Smooth muscle cell (in vitro differentiated cells): ENCODE measurements around the gene SSRP1. TPM values are rescaled to one million over a fixed set of nuclear protein-coding genes. Genes with fewer than 3 reads are reported as not detected.
A peak's percentile ranks its signal among the peaks of the same experiment; 100 is the strongest.

Source experiments
- DNase-seq: peaks from one replicate; lab custom pipeline; 2025; ENCODE audit not compliant: unreplicated experiment; lab: John Stamatoyannopoulos, UW
- H2AFZ ChIP-seq: fragments of 200-600 bp; sonication (generic); 2 replicates; pipeline ENCODE4 v1.6.0; 2016; ENCODE audit warnings: antibody characterized with exemption, low read depth, mild to moderate bottlenecking
- H3F3A ChIP-seq: fragments of 200-600 bp; sonication (generic); 2 replicates; pipeline ENCODE4 v1.6.0; 2017; ENCODE audit warnings: antibody characterized with exemption, low read depth
- H3K27ac ChIP-seq: fragments of 200-600 bp; sonication (generic); 2 replicates; pipeline ENCODE4 v1.5.1; 2016; ENCODE audit warnings: low read depth, mild to moderate bottlenecking
- H3K27me3 ChIP-seq: fragments of 200-600 bp; sonication (generic); 2 replicates; pipeline ENCODE4 v1.6.1; 2016; ENCODE audit warnings: low read depth, mild to moderate bottlenecking
- H3K36me3 ChIP-seq: fragments of 200-600 bp; sonication (generic); 2 replicates; pipeline ENCODE4 v1.5.1; 2016; ENCODE audit warnings: low read depth
- H3K4me1 ChIP-seq: fragments of 200-600 bp; sonication (generic); 2 replicates; pipeline ENCODE4 v1.5.1; 2016; ENCODE audit warnings: low read depth
- H3K4me2 ChIP-seq: fragments of 200-600 bp; sonication (generic); 2 replicates; pipeline ENCODE4 v1.6.0; 2016; ENCODE audit warnings: mild to moderate bottlenecking
- H3K4me3 ChIP-seq: fragments of 200-600 bp; sonication (generic); 2 replicates; pipeline ENCODE4 v1.5.1; 2016; ENCODE audit warnings: mild to moderate bottlenecking
- H3K79me2 ChIP-seq: fragments of 200-600 bp; sonication (generic); 2 replicates; pipeline ENCODE4 v1.6.0; 2016; ENCODE audit warnings: low read depth, mild to moderate bottlenecking
- H3K9ac ChIP-seq: fragments of 200-600 bp; sonication (generic); 2 replicates; pipeline ENCODE4 v1.6.0; 2016; ENCODE audit warnings: low read depth
- H3K9me3 ChIP-seq: fragments of 200-600 bp; sonication (generic); replicated peaks from 2 replicates; pipeline ENCODE4 v1.5.1; 2016; ENCODE audit warnings: low read depth
- H4K20me1 ChIP-seq: fragments of 200-600 bp; sonication (generic); 2 replicates; pipeline ENCODE4 v1.6.0; 2016; ENCODE audit warnings: low read depth
- WGBS: methylation state at CpG from one replicate; pipeline ENCODE4 v1.1.7; 2016; ENCODE audit warnings: low lambda C conversion rate; 5-methylcytosine and 5-hydroxymethylcytosine counted together
- polyA plus RNA-seq: library from polyadenylated mRNA; unstranded; fragments of >200 nt; fragmentation: Nextera tagmentation; extraction: Ambion mirVana; gene quantifications from 2 replicates; pipeline ENCODE4 v1.2.1, GENCODE V29; 2016
- total RNA-seq: library from RNA; depleted of rRNA; stranded (reverse); fragments of >200 nt; gene quantifications from 2 replicates; pipeline ENCODE4 v1.2.3, GENCODE V29; 2014
- TF ChIP-seq, protein P1 (sequence below): fragments of 200-600 bp; sonication (generic); IDR thresholded peaks from 2 replicates; pipeline ENCODE4 v1.5.1; 2017; ENCODE audit warnings: borderline replicate concordance, mild to moderate bottlenecking, antibody characterized with exemption; ENCODE audit not compliant: insufficient read depth, poor library complexity, severe bottlenecking

Gene SSRP1
- total and polyA plus RNA-seq, 2 experiments from 2014 or later = 46.0 to 57.6 TPM

- H2AFZ ChIP-seq = no peak overlapping the region
- peaks cover 4% of the 10 kb centered on the region for H3K27me3 ChIP-seq
- 94% methylated on average over 5 of the region's 5 CpGs for WGBS
- H3K4me2 ChIP-seq = no peak overlapping the region
- H3K9me3 ChIP-seq = no peaks in the 10 kb centered on the region
- no peak overlapping the region for H3K9ac ChIP-seq
- H3K79me2 ChIP-seq = no peaks in the 10 kb centered on the region
- no peak for DNase-seq
- no peak overlapping the region for H3K4me3 ChIP-seq
- TF ChIP-seq, protein P1, sequence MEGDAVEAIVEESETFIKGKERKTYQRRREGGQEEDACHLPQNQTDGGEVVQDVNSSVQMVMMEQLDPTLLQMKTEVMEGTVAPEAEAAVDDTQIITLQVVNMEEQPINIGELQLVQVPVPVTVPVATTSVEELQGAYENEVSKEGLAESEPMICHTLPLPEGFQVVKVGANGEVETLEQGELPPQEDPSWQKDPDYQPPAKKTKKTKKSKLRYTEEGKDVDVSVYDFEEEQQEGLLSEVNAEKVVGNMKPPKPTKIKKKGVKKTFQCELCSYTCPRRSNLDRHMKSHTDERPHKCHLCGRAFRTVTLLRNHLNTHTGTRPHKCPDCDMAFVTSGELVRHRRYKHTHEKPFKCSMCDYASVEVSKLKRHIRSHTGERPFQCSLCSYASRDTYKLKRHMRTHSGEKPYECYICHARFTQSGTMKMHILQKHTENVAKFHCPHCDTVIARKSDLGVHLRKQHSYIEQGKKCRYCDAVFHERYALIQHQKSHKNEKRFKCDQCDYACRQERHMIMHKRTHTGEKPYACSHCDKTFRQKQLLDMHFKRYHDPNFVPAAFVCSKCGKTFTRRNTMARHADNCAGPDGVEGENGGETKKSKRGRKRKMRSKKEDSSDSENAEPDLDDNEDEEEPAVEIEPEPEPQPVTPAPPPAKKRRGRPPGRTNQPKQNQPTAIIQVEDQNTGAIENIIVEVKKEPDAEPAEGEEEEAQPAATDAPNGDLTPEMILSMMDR = no peak
- H4K20me1 ChIP-seq = no peaks in the 10 kb centered on the region
- peaks cover 19% of the 10 kb centered on the region for H3K4me1 ChIP-seq
- peaks cover 17% of the 10 kb centered on the region for H3F3A ChIP-seq
- no peak overlapping the region for H3K27ac ChIP-seq
- H3K36me3 ChIP-seq = no peaks in the 10 kb centered on the region
Measured at GRCh38 chr11:57359396-57359795, 23.7 kb upstream of the SSRP1 start.

GRCh38 chr11:57358991-57359390 is 23.3 kb upstream of the SSRP1 start:
- no peaks in the 10 kb centered on the region for H4K20me1 ChIP-seq
- no peak overlapping the region for H3K27ac ChIP-seq
- no peak overlapping the region for H3K4me3 ChIP-seq
- no peaks in the 10 kb centered on the region for H3K79me2 ChIP-seq
- no peak overlapping the region for H3K9ac ChIP-seq
- peaks cover 17% of the 10 kb centered on the region for H3F3A ChIP-seq
- H3K36me3 ChIP-seq = no peaks in the 10 kb centered on the region
- no peak overlapping the region for H3K4me2 ChIP-seq
- no peaks in the 10 kb centered on the region for H3K9me3 ChIP-seq
- TF ChIP-seq, protein P1 = no peak
- peaks cover 4% of the 10 kb centered on the region for H3K27me3 ChIP-seq
- DNase-seq = no peak
- no peak overlapping the region for H2AFZ ChIP-seq
- peaks cover 23% of the 10 kb centered on the region for H3K4me1 ChIP-seq
- 74% methylated on average over 9 of the region's 9 CpGs for WGBS

DNA sequence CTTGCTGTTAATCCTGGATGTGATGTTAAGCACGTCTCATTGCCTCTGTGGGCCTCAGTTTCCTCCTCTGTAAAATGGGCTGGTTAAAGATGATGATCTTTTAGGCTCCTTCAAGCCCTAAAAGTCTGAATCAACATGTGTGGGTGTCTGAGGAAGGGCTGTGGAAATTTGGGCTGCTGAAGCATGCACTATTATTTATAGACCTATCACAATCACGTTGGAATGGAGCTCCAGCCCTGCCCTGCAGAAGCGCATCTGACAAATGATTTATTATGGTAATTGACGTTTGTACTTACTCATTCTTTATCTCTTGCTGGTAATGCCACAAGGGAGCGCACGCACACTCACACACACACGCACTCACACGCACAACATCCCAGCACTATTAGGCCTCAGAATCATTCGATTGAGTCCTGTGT is 22.9 kb upstream of the SSRP1 start:
- no peak for DNase-seq
- TF ChIP-seq, protein P1 = no peak
- Histone ChIP-seq H3K4me2 (no peak overlapping the region), H3K79me2 (no peaks in the 10 kb centered on the region), H3K9ac (no peak overlapping the region), H3K27ac (peak overlapping the region; percentile 44), H3F3A (peaks cover 17% of the 10 kb centered on the region), H3K36me3 (no peaks in the 10 kb centered on the region), H4K20me1 (no peaks in the 10 kb centered on the region), H3K4me1 (peaks cover 27% of the 10 kb centered on the region), H3K9me3 (no peaks in the 10 kb centered on the region), H3K4me3 (no peak overlapping the region), H2AFZ (no peak overlapping the region), H3K27me3 (peaks cover 4% of the 10 kb centered on the region)
- 53% methylated on average over 9 of the region's 9 CpGs for WGBS

- WGBS = 25% methylated on average over 6 of the region's 6 CpGs
- no peak overlapping the region for H2AFZ ChIP-seq
- no peak overlapping the region for H3K4me3 ChIP-seq
- no peak for DNase-seq
- H3K9me3 ChIP-seq = no peaks in the 10 kb centered on the region
- H3K4me1 ChIP-seq = peaks cover 34% of the 10 kb centered on the region
- H3F3A ChIP-seq = peaks cover 17% of the 10 kb centered on the region
- peak overlapping the region; percentile 56 for H3K4me2 ChIP-seq
- no peaks in the 10 kb centered on the region for H3K79me2 ChIP-seq
- H3K27me3 ChIP-seq = peaks cover 4% of the 10 kb centered on the region
- TF ChIP-seq, protein P1 = no peak
- no peaks in the 10 kb centered on the region for H4K20me1 ChIP-seq
- H3K9ac ChIP-seq = no peak overlapping the region
- peak overlapping the region; percentile 44 for H3K27ac ChIP-seq
- no peaks in the 10 kb centered on the region for H3K36me3 ChIP-seq
Measured at GRCh38 chr11:57357856-57358255, 22.2 kb upstream of the SSRP1 start.
